IPS-NIHi7 (cell line): ENCODE results near the gene LAMTOR5.
A peak's percentile ranks its signal among the peaks of the same experiment; 100 is the strongest.

ENCODE experiments used
- DNase-seq: peaks from one replicate; pipeline ENCODE4 v3.0.0; 2012; ENCODE audit warnings: mixed read lengths; ENCODE audit errors: extremely low spot score

LAMTOR5 gene

GRCh38 chr1:110390096-110390495 lies 17.4 kb downstream of the LAMTOR5 start:
- peak; percentile 31 for DNase-seq

- DNase-seq = no peak
These were observed 20.3 kb downstream of the LAMTOR5 start for GRCh38 chr1:110387048-110387754.

- DNase-seq = no peak
These were observed 22.1 kb downstream of the LAMTOR5 start for GRCh38 chr1:110385369-110385768.

- DNase-seq = no peak
These were observed 22.7 kb downstream of the LAMTOR5 start for GRCh38 chr1:110384581-110385321.

GRCh38 chr1:110383251-110383990 lies 24.1 kb downstream of the LAMTOR5 start:
- DNase-seq = no peak

GRCh38 chr1:110380672-110381283 lies 26.7 kb downstream of the LAMTOR5 start:
- no peak for DNase-seq

- no peak for DNase-seq
These were observed 32.0 kb downstream of the LAMTOR5 start for GRCh38 chr1:110375490-110375889.

GRCh38 chr1:110370827-110371226 lies 36.7 kb downstream of the LAMTOR5 start:
- DNase-seq = no peak

GRCh38 chr1:110364221-110364620 lies 43.3 kb downstream of the LAMTOR5 start:
- no peak for DNase-seq

GRCh38 chr1:110361856-110362255 lies 45.6 kb downstream of the LAMTOR5 start:
- no peak for DNase-seq

GRCh38 chr1:110360431-110360830 lies 47.1 kb downstream of the LAMTOR5 start:
- DNase-seq = no peak

- no peak for DNase-seq
These were observed 51.1 kb downstream of the LAMTOR5 start for GRCh38 chr1:110356379-110356778.

GRCh38 chr1:110355321-110355720 lies 52.2 kb downstream of the LAMTOR5 start:
- DNase-seq = no peak
